IPS-20b (cell line): ENCODE measurements around the gene SYT14.

Experiments
- H3K27ac ChIP-seq: one replicate; pipeline ENCODE4 v1.5.1; 2013; ENCODE audit warnings: low read length
- H3K27me3 ChIP-seq: 2 replicates; pipeline ENCODE4 v1.6.1; 2013; ENCODE audit warnings: mild to moderate bottlenecking, low read length, inconsistent platforms; ENCODE audit not compliant: insufficient read depth
- H3K36me3 ChIP-seq: 2 replicates; pipeline ENCODE4 v1.6.1; 2013; ENCODE audit warnings: low read depth, mild to moderate bottlenecking, inconsistent platforms, low read length, moderate library complexity; ENCODE audit not compliant: insufficient read depth
- H3K4me1 ChIP-seq: 2 replicates; pipeline ENCODE4 v1.6.1; 2013; ENCODE audit warnings: mild to moderate bottlenecking, control low read depth, inconsistent platforms, low read length, moderate library complexity; ENCODE audit not compliant: insufficient read depth
- H3K4me3 ChIP-seq: 2 replicates; pipeline ENCODE4 v1.5.1; 2013; ENCODE audit warnings: mild to moderate bottlenecking, low read length, inconsistent platforms
- H3K9ac ChIP-seq: 2 replicates; pipeline ENCODE4 v1.6.1; 2013; ENCODE audit warnings: low read depth, mild to moderate bottlenecking, inconsistent platforms, low read length, moderate library complexity
- H3K9me3 ChIP-seq: 2 replicates; pipeline ENCODE4 v1.6.1; 2013; ENCODE audit warnings: mild to moderate bottlenecking, low read depth, low read length, inconsistent platforms; ENCODE audit not compliant: insufficient read depth

The SYT14 gene

DNA sequence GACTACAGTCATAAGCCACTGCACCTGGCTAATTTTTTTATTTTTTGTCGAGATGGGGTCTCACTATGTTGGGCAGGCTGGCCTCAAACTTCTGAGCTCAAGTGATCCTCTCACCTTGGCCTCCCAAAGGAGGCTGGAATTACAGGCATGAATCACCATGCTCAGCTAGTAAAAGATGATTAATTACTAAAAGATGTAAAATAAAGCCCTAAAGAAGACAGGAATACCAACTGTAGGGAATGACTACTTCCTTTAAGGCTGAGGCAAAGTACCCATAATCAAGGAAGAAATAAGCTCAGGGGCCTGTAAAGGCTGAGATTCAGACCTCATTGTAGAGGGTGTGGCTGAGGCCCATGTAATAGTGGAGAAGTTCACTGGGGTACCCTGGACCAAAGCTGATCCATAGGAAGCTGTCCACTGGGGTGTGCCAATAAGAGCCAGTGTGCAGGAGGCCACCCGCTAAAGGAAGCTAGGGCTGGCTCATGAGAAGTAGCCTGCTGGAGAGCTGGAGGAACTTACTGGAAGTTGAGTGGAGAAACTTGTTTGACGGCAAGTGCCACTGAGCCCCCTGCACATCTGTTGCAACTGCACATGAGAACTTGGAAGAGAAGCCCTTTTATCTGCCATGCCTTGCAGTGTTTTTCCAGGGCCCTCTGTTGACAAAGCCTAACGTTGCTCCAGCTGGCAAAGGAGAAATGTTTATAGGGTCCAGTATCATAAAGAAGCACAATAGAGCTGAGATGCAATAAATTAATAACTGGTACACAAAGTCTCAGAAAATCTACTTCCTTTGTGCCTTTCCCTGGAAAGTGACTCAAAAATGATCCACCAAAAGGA, 276.8 kb downstream of the SYT14 start:
- Histone ChIP-seq H3K36me3 (no peaks in the 10 kb centered on the region), H3K9me3 (no peaks in the 10 kb centered on the region), H3K4me1 (no peaks in the 10 kb centered on the region), H3K4me3 (no peak overlapping the region), H3K27ac (no peak overlapping the region), H3K27me3 (no peaks in the 10 kb centered on the region), H3K9ac (no peak overlapping the region)

DNA sequence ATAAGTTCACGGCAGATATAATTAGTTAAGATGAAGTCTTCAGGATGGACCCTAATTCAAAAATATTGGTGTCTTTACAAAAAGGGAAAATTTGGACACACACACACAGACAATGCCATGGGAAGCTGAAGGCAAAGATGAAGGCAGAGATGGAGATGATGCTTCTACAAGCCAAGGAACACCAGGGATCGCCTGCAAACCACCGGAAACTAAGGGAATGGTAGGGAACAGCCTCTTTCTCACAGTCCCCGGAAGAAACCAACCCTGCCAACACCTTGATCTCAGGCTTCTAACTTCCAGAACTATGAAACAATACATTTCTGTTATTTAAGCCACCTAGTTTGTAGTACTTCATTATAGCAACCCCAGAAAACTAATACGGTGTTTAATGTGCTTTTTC, 279.5 kb downstream of the SYT14 start:
- Histone ChIP-seq H3K36me3 (no peaks in the 10 kb centered on the region), H3K9me3 (no peaks in the 10 kb centered on the region), H3K27ac (no peak overlapping the region), H3K4me3 (no peak overlapping the region), H3K4me1 (peaks cover 6% of the 10 kb centered on the region; the same call in 1 of the 2 replicates), H3K9ac (no peak overlapping the region), H3K27me3 (no peaks in the 10 kb centered on the region)

DNA sequence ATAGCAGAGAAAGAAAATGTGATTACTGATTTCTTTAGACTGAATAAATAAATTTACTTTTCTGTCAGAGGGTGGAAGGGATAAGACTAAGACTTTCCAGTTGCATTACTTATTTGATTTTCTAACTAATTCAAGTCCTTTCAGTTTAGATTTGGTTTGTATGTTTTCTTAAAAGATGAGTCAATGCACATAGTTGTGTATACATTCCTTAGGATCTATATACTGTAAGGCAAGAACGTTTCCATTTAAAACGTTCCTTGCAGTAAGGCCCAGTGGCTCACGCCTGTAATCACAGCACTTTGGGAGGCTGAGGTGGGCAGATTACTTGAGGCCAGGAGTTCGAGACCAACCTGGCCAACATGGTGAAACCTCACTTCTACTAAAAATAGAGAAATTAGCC, 280.0 kb downstream of the SYT14 start:
- Histone ChIP-seq H3K4me1 (peaks cover 11% of the 10 kb centered on the region; the same call in 1 of the 2 replicates), H3K36me3 (no peaks in the 10 kb centered on the region), H3K27me3 (no peaks in the 10 kb centered on the region), H3K9me3 (no peaks in the 10 kb centered on the region), H3K9ac (no peak overlapping the region), H3K4me3 (no peak overlapping the region), H3K27ac (no peak overlapping the region)
